Measurements from ENCODE around the gene EML4. TPM values are rescaled to one million over a fixed set of nuclear protein-coding genes. Genes with fewer than 3 reads are reported as not detected.

The EML4 gene
- total RNA-seq, 3 donors from 2014 or later, result 47.9 to 88.3 (median 66.3) TPM

GRCh38 chr2:42168459-42169099 lies 574 bp upstream of the EML4 start:
- DNase-seq, result no peak
- Histone ChIP-seq H3K4me1 (ENCODE audit: low read depth) (peaks cover 16% of the 10 kb centered on the region), H3K4me3 (no peak overlapping the region), H3K9me3 (no peaks in the 10 kb centered on the region), H3K36me3 (ENCODE audit: low read depth) (no peaks in the 10 kb centered on the region)
- ATAC-seq, result no peak
- TF ChIP-seq CTCF (IDR thresholded peaks at IDR 0.05), result no peak
- intact Hi-C loops (cut with DNase I, micrococcal nuclease), result no loop called here

GRCh38 chr2:42169874-42170521 lies 845 bp downstream of the EML4 start:
- peaks cover 18% of the 10 kb centered on the region for H3K4me1 ChIP-seq (ENCODE audit: low read depth)
- ATAC-seq (peak; percentile 30), DNase-seq (peak in 1 of 3 donors; percentile 38)
- intact Hi-C loops (cut with DNase I, micrococcal nuclease), result no loop called here
- no peaks in the 10 kb centered on the region for H3K9me3 ChIP-seq
- H3K4me3 ChIP-seq, result peak overlapping the region; percentile 78
- H3K36me3 ChIP-seq (ENCODE audit: low read depth), result no peaks in the 10 kb centered on the region
- no peak for TF ChIP-seq CTCF (IDR thresholded peaks at IDR 0.05)

- ATAC-seq, result no peak
- intact Hi-C loops (cut with DNase I, micrococcal nuclease), result no loop called here
- H3K4me1 ChIP-seq (ENCODE audit: low read depth), result peaks cover 18% of the 10 kb centered on the region
- no peaks in the 10 kb centered on the region for H3K36me3 ChIP-seq (ENCODE audit: low read depth)
- DNase-seq, result no peak
- H3K4me3 ChIP-seq, result no peak overlapping the region
- TF ChIP-seq CTCF (IDR thresholded peaks at IDR 0.05), result no peak
- no peaks in the 10 kb centered on the region for H3K9me3 ChIP-seq
Measured at GRCh38 chr2:42170619-42171395, 1.7 kb downstream of the EML4 start.

- TF ChIP-seq CTCF (IDR thresholded peaks at IDR 0.05), result no peak
- intact Hi-C loops (cut with DNase I, micrococcal nuclease), result no loop called here
- Histone ChIP-seq H3K9me3 (no peaks in the 10 kb centered on the region), H3K36me3 (ENCODE audit: low read depth) (no peaks in the 10 kb centered on the region), H3K4me1 (ENCODE audit: low read depth) (peaks cover 18% of the 10 kb centered on the region), H3K4me3 (no peak overlapping the region)
- ATAC-seq, result no peak
- DNase-seq, result peak in 1 of 3 donors; percentile 30
Measured at GRCh38 chr2:42171396-42171980, 2.3 kb downstream of the EML4 start.

GRCh38 chr2:42172020-42172419 lies 2.9 kb downstream of the EML4 start:
- DNase-seq, result no peak
- peaks cover 18% of the 10 kb centered on the region for H3K4me1 ChIP-seq (ENCODE audit: low read depth)
- no peaks in the 10 kb centered on the region for H3K36me3 ChIP-seq (ENCODE audit: low read depth)
- no peaks in the 10 kb centered on the region for H3K9me3 ChIP-seq
- H3K4me3 ChIP-seq, result no peak overlapping the region
- intact Hi-C loops (cut with DNase I, micrococcal nuclease), result no loop called here
- TF ChIP-seq CTCF (IDR thresholded peaks at IDR 0.05), result no peak
- ATAC-seq, result no peak
